ENCODE measurements around the gene IL36A.

Gene IL36A, protein sequence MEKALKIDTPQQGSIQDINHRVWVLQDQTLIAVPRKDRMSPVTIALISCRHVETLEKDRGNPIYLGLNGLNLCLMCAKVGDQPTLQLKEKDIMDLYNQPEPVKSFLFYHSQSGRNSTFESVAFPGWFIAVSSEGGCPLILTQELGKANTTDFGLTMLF

GRCh38 chr2:113005030-113005509, at the start of gene IL36A:
Gene IL36A, plus strand, starts transcription at chr2:113005459. Its CDS starts 413 bp downstream, at chr2:113005872.
- FAIRE-seq (no peak), DNase-seq (ENCODE audit: insufficient read length, low spot score) (no peak)

- DNase-seq (ENCODE audit: insufficient read length, low spot score) (no peak), FAIRE-seq (no peak)
Observed at GRCh38 chr2:112957511-112957910, 47.7 kb upstream of the IL36A start.

- FAIRE-seq (no peak), DNase-seq (ENCODE audit: insufficient read length, low spot score) (peak; percentile 56)
Observed at GRCh38 chr2:112958428-112959108, 46.7 kb upstream of the IL36A start.

DNA sequence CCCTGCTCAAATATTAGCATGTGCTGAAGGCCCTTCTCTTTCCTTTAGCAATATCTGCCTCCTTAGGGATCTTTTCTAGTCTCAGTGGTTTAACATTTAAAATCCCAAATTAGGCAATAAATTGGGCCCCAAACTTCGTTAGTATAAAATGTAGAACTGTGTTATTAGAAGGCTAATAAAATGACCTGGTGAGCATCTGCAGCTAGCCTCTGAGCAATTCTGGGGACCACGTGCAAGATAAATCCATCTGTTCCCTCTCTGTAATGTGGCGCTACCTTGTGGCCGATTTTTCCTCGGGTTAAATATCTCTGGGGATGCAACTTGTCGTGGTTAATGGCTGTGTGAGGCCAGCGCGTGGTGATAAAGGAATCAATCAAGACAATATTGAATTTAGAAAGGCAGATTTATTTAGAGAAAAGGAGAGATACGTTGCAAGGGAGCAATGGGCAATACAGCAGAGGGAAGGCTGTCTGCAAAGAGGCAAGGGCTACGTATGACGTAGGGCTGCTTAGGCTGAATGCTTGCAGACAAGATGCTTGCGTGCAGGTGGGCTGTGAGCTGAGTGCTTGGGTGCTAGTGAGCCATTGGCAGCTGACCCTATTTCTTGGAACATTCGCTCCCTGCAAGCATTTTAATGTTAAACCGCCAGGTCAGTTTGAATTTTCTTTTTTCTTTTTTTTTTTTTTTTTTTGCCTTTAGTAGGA, 46.0 kb upstream of the IL36A start:
- FAIRE-seq, result no peak
- DNase-seq (ENCODE audit: insufficient read length, low spot score), result no peak

- DNase-seq (ENCODE audit: insufficient read length, low spot score) (no peak), FAIRE-seq (no peak)
Observed at GRCh38 chr2:112960230-112960825, 44.9 kb upstream of the IL36A start.

- FAIRE-seq (no peak), DNase-seq (ENCODE audit: insufficient read length, low spot score) (no peak)
Observed at GRCh38 chr2:112962308-112963175, 42.7 kb upstream of the IL36A start.

DNA sequence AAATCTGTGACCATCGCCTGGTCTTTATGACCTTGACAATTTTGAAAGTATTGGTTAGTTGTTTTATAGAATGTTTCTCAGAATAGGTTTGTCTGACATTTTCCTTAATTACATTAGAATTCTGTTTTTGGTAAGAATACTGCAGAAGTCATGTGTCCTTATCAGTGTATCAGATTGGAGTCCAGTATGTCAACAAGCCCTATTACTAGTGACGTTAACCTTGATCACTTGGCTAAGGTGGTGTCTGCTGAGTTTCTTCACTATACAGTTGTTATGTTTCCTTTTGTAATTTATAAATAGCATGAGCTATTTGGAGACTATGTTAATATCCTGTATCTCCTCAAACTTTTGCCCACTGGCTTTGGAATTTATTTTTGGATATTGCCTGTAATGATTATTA, 38.2 kb upstream of the IL36A start:
- DNase-seq (ENCODE audit: insufficient read length, low spot score) (no peak), FAIRE-seq (no peak)

DNA sequence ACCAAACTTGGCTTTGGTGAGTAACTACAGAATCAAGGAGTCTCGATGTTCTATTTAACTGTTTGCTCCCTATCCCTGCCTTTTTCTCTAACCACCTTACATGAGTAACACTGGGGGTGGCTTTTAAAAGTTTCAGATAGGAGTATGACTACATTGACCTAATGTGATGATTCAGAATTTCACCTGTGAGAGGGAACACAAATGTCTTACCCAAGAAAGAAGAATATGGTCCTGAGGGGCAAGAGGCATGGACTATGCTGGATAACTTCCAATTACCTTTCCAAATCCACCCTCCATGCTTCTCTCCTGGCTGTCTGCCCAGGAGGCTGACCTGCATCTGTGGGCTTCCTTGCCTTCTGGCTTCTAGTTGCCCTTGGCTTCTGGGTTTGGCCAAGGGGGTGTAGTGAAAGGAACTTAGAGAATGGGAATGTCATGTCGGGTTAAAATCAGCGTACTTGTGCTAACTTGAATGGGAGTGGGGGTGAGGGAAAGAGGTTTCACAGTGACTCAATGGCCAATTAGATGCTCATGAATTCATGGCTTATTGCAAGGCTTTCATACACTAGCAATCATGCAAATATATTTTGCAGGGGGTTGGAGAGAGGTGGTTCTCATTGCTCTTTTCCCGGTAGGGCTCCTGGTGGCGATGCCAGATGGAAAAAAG, 32.7 kb upstream of the IL36A start:
- no peak for DNase-seq (ENCODE audit: insufficient read length, low spot score)
- FAIRE-seq, result no peak

GRCh38 chr2:112973156-112973555, 32.1 kb upstream of the IL36A start:
- FAIRE-seq (no peak), DNase-seq (ENCODE audit: insufficient read length, low spot score) (no peak)

- DNase-seq (ENCODE audit: insufficient read length, low spot score) (no peak), FAIRE-seq (no peak)
Observed at GRCh38 chr2:112977559-112978056, 27.7 kb upstream of the IL36A start, which contains the start of gene IL36G. Gene IL36G, plus strand, starts transcription at chr2:112978006. Its CDS starts 633 bp downstream, at chr2:112978639.

- no peak for DNase-seq (ENCODE audit: insufficient read length, low spot score)
- FAIRE-seq, result no peak
Observed at GRCh38 chr2:112979731-112980130, 25.5 kb upstream of the IL36A start.

DNA sequence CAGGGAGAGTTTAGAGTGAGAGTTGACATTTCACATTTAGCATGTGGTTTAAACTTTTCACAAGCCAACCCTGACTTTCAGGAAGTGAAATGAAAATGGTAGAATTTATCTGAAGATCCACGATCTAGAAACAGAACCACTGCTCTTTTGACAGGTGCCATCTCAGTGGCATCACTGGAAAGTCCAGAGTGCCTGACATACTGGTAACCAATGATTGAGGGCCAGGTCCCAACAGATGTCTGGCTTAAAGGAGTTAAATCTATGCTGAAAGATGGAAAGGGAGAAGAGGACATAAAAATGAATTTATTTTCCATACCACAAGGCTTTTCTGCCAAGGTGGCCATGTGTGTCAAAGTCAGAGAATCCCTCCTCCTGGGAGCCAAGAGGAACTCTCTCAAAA, 24.7 kb upstream of the IL36A start:
- DNase-seq (ENCODE audit: insufficient read length, low spot score) (no peak), FAIRE-seq (no peak)

DNA sequence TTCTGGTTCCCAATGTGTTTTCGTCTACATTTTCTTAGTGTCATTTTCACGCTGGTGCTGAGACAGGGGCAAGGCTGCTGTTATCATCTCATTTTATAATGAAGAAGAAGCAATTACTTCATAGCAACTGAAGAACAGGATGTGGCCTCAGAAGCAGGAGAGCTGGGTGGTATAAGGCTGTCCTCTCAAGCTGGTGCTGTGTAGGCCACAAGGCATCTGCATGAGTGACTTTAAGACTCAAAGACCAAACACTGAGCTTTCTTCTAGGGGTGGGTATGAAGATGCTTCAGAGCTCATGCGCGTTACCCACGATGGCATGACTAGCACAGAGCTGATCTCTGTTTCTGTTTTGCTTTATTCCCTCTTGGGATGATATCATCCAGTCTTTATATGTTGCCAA, 20.2 kb upstream of the IL36A start:
- no peak for FAIRE-seq
- DNase-seq (ENCODE audit: insufficient read length, low spot score), result no peak

DNA sequence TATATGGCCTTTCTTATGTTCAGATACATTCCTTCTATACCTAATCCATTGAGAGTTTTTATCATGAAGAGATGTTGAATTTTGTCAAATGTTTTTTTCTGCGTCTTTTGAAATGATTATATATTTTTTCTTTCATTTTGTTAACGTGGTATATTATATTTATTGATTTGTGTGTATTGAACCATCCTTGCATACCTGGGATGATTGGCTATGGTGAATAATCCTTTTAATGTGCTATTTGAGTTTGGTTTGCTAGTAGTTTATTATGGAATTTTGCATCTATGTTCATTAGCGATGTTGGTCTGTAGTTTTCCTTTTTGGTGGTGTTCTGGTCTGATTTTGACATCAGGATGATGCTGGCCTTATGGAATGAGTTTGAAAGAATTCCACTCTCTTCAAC, 15.6 kb upstream of the IL36A start:
- DNase-seq (ENCODE audit: insufficient read length, low spot score) (no peak), FAIRE-seq (no peak)

- FAIRE-seq (no peak), DNase-seq (ENCODE audit: insufficient read length, low spot score) (no peak)
Observed at GRCh38 chr2:112993831-112994230, 11.4 kb upstream of the IL36A start.

DNA sequence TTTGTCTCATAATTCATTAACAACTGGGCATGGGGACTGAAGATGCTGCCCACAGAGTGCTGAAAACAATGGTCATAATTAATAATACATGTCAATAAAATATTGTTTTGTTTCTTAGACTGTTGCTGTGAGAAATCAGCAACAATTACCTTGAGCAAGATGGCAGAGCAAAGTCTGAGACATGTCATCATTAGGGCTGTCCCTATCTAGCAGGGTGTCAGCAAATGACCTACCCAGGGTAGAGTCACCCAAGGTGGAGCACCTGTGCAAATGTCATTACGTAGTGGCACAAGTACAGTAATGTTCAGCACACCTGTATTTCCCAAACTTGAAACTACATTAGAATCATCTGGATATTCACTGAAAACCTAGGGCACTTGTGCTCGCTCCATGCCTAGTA, 10.6 kb upstream of the IL36A start:
- DNase-seq (ENCODE audit: insufficient read length, low spot score) (no peak), FAIRE-seq (no peak)

GRCh38 chr2:112995346-112995920, 9.8 kb upstream of the IL36A start:
- FAIRE-seq (no peak), DNase-seq (ENCODE audit: insufficient read length, low spot score) (no peak)

GRCh38 chr2:112996635-112997034, 8.6 kb upstream of the IL36A start:
- no peak for DNase-seq (ENCODE audit: insufficient read length, low spot score)
- FAIRE-seq, result no peak

GRCh38 chr2:112997151-112997550, 8.1 kb upstream of the IL36A start:
- FAIRE-seq (no peak), DNase-seq (ENCODE audit: insufficient read length, low spot score) (no peak)
